ENCODE results near the gene UBE2S.

DNA sequence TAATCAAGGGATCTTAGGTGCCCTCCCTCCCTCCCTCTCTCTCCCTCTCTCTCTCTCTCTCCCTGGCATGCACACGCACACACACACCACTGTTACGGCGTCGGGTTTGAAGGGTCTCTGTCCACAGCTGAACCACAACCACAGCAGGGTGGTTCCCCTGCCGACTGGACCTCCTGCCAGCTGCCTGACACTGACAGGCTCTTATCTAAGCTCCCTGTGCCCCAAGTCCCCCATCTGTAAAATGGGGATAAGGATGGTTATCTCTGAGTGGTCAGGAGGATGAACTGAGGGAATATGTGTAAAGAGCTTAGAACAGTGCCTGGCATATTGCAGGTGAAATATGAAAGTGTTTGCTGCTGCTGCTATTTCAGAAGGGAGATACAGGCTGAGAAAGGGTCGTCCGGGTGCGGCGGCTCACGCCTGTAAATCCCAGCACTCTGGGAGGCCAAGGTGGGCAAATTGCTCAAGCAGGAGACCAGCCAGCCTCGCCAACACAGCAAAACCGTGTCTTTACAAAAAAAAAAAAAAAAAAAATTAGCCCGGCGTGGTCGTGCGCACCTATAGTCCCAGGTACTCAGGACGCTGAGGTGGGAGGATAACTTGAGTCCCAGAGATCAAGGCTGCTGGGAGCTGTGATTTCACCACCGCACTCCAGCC is 36.4 kb upstream of the UBE2S start:
- TF ChIP-seq, protein P1, sequence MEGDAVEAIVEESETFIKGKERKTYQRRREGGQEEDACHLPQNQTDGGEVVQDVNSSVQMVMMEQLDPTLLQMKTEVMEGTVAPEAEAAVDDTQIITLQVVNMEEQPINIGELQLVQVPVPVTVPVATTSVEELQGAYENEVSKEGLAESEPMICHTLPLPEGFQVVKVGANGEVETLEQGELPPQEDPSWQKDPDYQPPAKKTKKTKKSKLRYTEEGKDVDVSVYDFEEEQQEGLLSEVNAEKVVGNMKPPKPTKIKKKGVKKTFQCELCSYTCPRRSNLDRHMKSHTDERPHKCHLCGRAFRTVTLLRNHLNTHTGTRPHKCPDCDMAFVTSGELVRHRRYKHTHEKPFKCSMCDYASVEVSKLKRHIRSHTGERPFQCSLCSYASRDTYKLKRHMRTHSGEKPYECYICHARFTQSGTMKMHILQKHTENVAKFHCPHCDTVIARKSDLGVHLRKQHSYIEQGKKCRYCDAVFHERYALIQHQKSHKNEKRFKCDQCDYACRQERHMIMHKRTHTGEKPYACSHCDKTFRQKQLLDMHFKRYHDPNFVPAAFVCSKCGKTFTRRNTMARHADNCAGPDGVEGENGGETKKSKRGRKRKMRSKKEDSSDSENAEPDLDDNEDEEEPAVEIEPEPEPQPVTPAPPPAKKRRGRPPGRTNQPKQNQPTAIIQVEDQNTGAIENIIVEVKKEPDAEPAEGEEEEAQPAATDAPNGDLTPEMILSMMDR (IDR thresholded peaks at IDR 0.05) = no peak
- TF ChIP-seq EZH2 (IDR thresholded peaks at IDR 0.05; ENCODE audit: borderline replicate concordance, insufficient read depth, low read depth, low read length, poor library complexity, severe bottlenecking) = no peak
